IMR-90 (cell line): ENCODE results near the gene OR7G2. TPM values are rescaled to one million over a fixed set of nuclear protein-coding genes. Genes with fewer than 3 reads are reported as not detected.

ENCODE experiments used
- ATAC-seq: fragments of 200-7000 bp; cut with Tn5 transposase; 2 replicates; pipeline ENCODE4 v1.9.1; 2020; ENCODE audit warnings: low read depth, mild to moderate bottlenecking, moderate library complexity
- BruUV-seq: library from RNA; stranded (reverse); fragments of 400-500 nt; replicated peaks from 2 replicates; lab custom pipeline; 2021; lab: Mats Ljungman, UMichigan
- CTCF ChIA-PET: fragments of 300-600 bp; formaldehyde crosslinking; extraction: SDS; loops from one replicate; lab custom pipeline; 2021; ENCODE audit warnings: antibody characterized with exemption; lab: Yijun Ruan, JAX
- POLR2A ChIA-PET: fragments of 300-600 bp; sonication (Branson Sonifier 250); formaldehyde crosslinking; loops from one replicate; lab custom pipeline; 2022; ENCODE audit warnings: antibody characterized with exemption; ENCODE audit not compliant: unreplicated experiment; lab: Charles Lee
- DNase-seq: peaks from one replicate; pipeline ENCODE4 v3.0.0; 2013
- H2AFZ ChIP-seq: replicated peaks from 2 replicates; pipeline ENCODE3; 2013; ENCODE audit warnings: low read length, mild to moderate bottlenecking; ENCODE audit not compliant: poor library complexity
- H2AK5ac ChIP-seq: 2 replicates; pipeline ENCODE4 v1.6.1; 2013; ENCODE audit warnings: low read depth, low read length, inconsistent platforms
- H2AK9ac ChIP-seq: replicated peaks from 2 replicates; pipeline ENCODE3; 2013; ENCODE audit warnings: mild to moderate bottlenecking, low read depth, low read length, moderate library complexity; ENCODE audit not compliant: poor library complexity
- H2BK120ac ChIP-seq: 2 replicates; pipeline ENCODE4 v1.6.1; 2013; ENCODE audit warnings: low read depth, low read length, inconsistent platforms
- H2BK15ac ChIP-seq: 3 replicates; pipeline ENCODE4 v1.6.1; 2013; ENCODE audit warnings: low read depth, low read length, inconsistent platforms
- H2BK20ac ChIP-seq: 2 replicates; pipeline ENCODE4 v1.6.1; 2013; ENCODE audit warnings: low read depth, mild to moderate bottlenecking, inconsistent platforms, low read length, moderate library complexity
- H2BK5ac ChIP-seq: 2 replicates; pipeline ENCODE4 v1.6.1; 2013; ENCODE audit warnings: mild to moderate bottlenecking, low read depth, low read length, inconsistent platforms; ENCODE audit not compliant: poor library complexity, severe bottlenecking
- H3K14ac ChIP-seq: replicated peaks from 2 replicates; pipeline ENCODE4 v1.6.1; 2013; ENCODE audit warnings: low read depth, low read length, inconsistent platforms
- H3K18ac ChIP-seq: 2 replicates; pipeline ENCODE4 v1.6.1; 2013; ENCODE audit warnings: low read depth, low read length, control low read depth
- H3K23ac ChIP-seq: 2 replicates; pipeline ENCODE4 v1.6.1; 2013; ENCODE audit warnings: low read depth, low read length, inconsistent platforms
- H3K27ac ChIP-seq: 2 replicates; pipeline ENCODE4 v1.5.1; 2013; ENCODE audit warnings: mild to moderate bottlenecking, control low read depth, low read length; ENCODE audit not compliant: insufficient read depth
- H3K27me3 ChIP-seq: 2 replicates; pipeline ENCODE4 v1.6.1; 2013; ENCODE audit warnings: low read length; ENCODE audit not compliant: control insufficient read depth, insufficient read depth
- H3K36me3 ChIP-seq: 2 replicates; pipeline ENCODE4 v1.6.1; 2013; ENCODE audit warnings: low read length, mixed read lengths; ENCODE audit not compliant: control insufficient read depth, insufficient read depth
- H3K4ac ChIP-seq: 2 replicates; pipeline ENCODE4 v1.6.1; 2013; ENCODE audit warnings: low read depth, low read length, inconsistent platforms
- H3K4me1 ChIP-seq: 2 replicates; pipeline ENCODE4 v1.6.1; 2013; ENCODE audit warnings: low read length, mixed read lengths; ENCODE audit not compliant: control insufficient read depth, insufficient read depth
- H3K4me2 ChIP-seq: 2 replicates; pipeline ENCODE4 v1.6.1; 2013; ENCODE audit warnings: low read depth, mild to moderate bottlenecking, control low read depth, low read length, moderate library complexity
- H3K4me3 ChIP-seq: 2 replicates; pipeline ENCODE4 v1.5.1; 2013; ENCODE audit warnings: low read depth, mild to moderate bottlenecking, control low read depth, low read length, moderate library complexity; ENCODE audit not compliant: insufficient read depth
- H3K56ac ChIP-seq: 2 replicates; pipeline ENCODE4 v1.6.1; 2013; ENCODE audit warnings: low read length, inconsistent platforms; ENCODE audit not compliant: insufficient read depth; ENCODE audit errors: extremely low read depth
- H3K79me1 ChIP-seq, 2 experiments: 2 replicates each; pipeline ENCODE4 v1.6.1; 2013; ENCODE audit warnings: low read length in 2 of 2, inconsistent platforms in 1 of 2, low read depth in 1 of 2
- H3K9ac ChIP-seq: 2 replicates; pipeline ENCODE4 v1.6.1; 2013; ENCODE audit warnings: low read depth, low read length, control low read depth
- H3K9me1 ChIP-seq: 2 replicates; pipeline ENCODE4 v1.6.1; 2013; ENCODE audit warnings: low read length, inconsistent platforms; ENCODE audit not compliant: insufficient read depth
- H3K9me3 ChIP-seq: 2 replicates; pipeline ENCODE4 v1.6.1; 2013; ENCODE audit warnings: low read length; ENCODE audit not compliant: control insufficient read depth, insufficient read depth
- H4K20me1 ChIP-seq: 2 replicates; pipeline ENCODE4 v1.6.1; 2013; ENCODE audit warnings: low read length, inconsistent platforms; ENCODE audit not compliant: insufficient read depth
- H4K5ac ChIP-seq: 2 replicates; pipeline ENCODE4 v1.6.1; 2013; ENCODE audit warnings: mild to moderate bottlenecking, low read depth, low read length, control low read depth
- H4K8ac ChIP-seq, 2 experiments: 2 replicates each; pipeline ENCODE4 v1.6.1; 2013; ENCODE audit warnings: low read depth in 2 of 2, low read length in 2 of 2, control low read depth in 1 of 2, inconsistent platforms in 1 of 2
- H4K91ac ChIP-seq: 2 replicates; pipeline ENCODE4 v1.6.1; 2013; ENCODE audit warnings: low read depth, low read length, inconsistent platforms; ENCODE audit not compliant: insufficient read depth
- BHLHE40 ChIP-seq: fragments of 150-350 bp; IDR thresholded peaks from 2 replicates; pipeline ENCODE4 v1.6.1; 2016; ENCODE audit warnings: mild to moderate bottlenecking, low read depth, low read length
- FOS ChIP-seq: fragments of 150-350 bp; IDR thresholded peaks from 2 replicates; pipeline ENCODE4 v1.6.1; 2016; ENCODE audit warnings: low read depth, low read length
- MAFK ChIP-seq: IDR thresholded peaks from 2 replicates; pipeline ENCODE4 v1.6.1; 2012; ENCODE audit warnings: low read depth, low read length, improper control_type of control experiment
- MXI1 ChIP-seq: IDR thresholded peaks from 2 replicates; pipeline ENCODE4 v1.6.1; 2012; ENCODE audit warnings: low read depth, mild to moderate bottlenecking, low read length, moderate library complexity, borderline replicate concordance
- RCOR1 ChIP-seq: IDR thresholded peaks from 2 replicates; pipeline ENCODE4 v1.6.1; 2012; ENCODE audit warnings: mild to moderate bottlenecking, low read length, improper control_type of control experiment; ENCODE audit not compliant: insufficient replicate concordance
- RFX5 ChIP-seq: IDR thresholded peaks from 2 replicates; pipeline ENCODE4 v1.8.0; 2012; ENCODE audit warnings: low read depth, mild to moderate bottlenecking, low read length, moderate library complexity
- WGBS, 2 experiments: methylation state at CpG; one replicate each; pipeline versions ENCODE4 v1.1.5 to v1.1.7; 2013; ENCODE audit warnings: missing lambda C conversion rate in 2 of 2; ENCODE audit not compliant: insufficient read length in 1 of 2; ENCODE audit errors: extremely low coverage in 2 of 2; 5-methylcytosine and 5-hydroxymethylcytosine counted together
- dilution Hi-C: fragments of 300-500 bp; cut with HindIII; formaldehyde crosslinking; loops from one replicate; pipeline ENCODE4 v1.14.3; 2018; ENCODE audit warnings: low sequenced_read_pairs; ENCODE audit not compliant: unreplicated experiment
- in situ Hi-C: fragments of 300-500 bp; cut with MboI; formaldehyde crosslinking; loops from 3 replicates; pipeline ENCODE4 v1.14.3; 2019; ENCODE audit warnings: low sequenced_read_pairs, inconsistent platforms, mixed read lengths
- intact Hi-C: fragments of 100-400 bp; cut with micrococcal nuclease; formaldehyde crosslinking; loops from 2 replicates; pipeline ENCODE4 v1.10.0; 2022
- polyA plus RNA-seq, 3 experiments: library from polyadenylated mRNA; depleted of rRNA; stranded (reverse); fragments of >200 nt; gene quantifications; 2 replicates each; pipeline ENCODE4 v1.2.3, GENCODE V29; 2012; ENCODE audit warnings: low replicate concordance in 1 of 3
- total RNA-seq: library from RNA; depleted of rRNA; stranded (reverse); fragments of >200 nt; gene quantifications from 2 replicates; pipeline ENCODE4 v1.2.3, GENCODE V29; 2012
- TF ChIP-seq, protein P1 (sequence below): fragments of 150-350 bp; IDR thresholded peaks from 2 replicates; pipeline ENCODE4 v1.6.1; 2017; ENCODE audit warnings: mild to moderate bottlenecking, antibody characterized with exemption, low read length, low read depth
- TF ChIP-seq, protein P2 (sequence below): conservative IDR thresholded peaks from 2 replicates; pipeline ENCODE4 v1.5.1; 2012; ENCODE audit warnings: mild to moderate bottlenecking, low read depth, low read length, improper control_type of control experiment

OR7G2 gene
- total and polyA plus RNA-seq, 2 of the 4 experiments (the other 2 are of a cell fraction): not detected

DNA sequence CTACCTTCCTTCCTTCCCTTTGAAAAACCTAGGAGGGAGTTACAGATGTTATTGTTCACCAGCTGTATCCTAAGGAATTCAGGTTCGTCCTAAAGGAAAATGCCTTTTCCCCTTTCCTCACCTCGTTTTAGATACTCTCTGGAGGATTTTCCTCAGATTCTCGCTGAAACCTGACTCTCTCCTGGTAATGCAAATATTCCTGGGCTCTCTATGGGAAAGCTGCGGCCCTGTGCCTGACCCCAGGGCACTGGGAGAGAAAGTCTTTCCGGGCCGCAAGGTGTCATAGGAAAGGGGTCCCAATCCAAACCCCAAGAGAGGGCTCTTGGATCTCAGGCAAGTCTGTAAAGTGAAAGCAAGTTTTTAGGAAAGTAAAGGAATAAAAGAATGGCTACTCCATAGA, 33.5 kb downstream of the OR7G2 start:
- H3K9me1 ChIP-seq: no peaks in the 10 kb centered on the region
- dilution Hi-C loops: no loop called here
- no peaks in the 10 kb centered on the region for H4K20me1 ChIP-seq
- no peak overlapping the region for H3K18ac ChIP-seq
- H4K91ac ChIP-seq: no peak overlapping the region
- TF ChIP-seq, protein P1, sequence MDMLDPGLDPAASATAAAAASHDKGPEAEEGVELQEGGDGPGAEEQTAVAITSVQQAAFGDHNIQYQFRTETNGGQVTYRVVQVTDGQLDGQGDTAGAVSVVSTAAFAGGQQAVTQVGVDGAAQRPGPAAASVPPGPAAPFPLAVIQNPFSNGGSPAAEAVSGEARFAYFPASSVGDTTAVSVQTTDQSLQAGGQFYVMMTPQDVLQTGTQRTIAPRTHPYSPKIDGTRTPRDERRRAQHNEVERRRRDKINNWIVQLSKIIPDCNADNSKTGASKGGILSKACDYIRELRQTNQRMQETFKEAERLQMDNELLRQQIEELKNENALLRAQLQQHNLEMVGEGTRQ: no peak
- TF ChIP-seq RCOR1 (no peak), RFX5 (no peak), FOS (no peak), MAFK (no peak), MXI1 (no peak), BHLHE40 (no peak)
- TF ChIP-seq, protein P2, sequence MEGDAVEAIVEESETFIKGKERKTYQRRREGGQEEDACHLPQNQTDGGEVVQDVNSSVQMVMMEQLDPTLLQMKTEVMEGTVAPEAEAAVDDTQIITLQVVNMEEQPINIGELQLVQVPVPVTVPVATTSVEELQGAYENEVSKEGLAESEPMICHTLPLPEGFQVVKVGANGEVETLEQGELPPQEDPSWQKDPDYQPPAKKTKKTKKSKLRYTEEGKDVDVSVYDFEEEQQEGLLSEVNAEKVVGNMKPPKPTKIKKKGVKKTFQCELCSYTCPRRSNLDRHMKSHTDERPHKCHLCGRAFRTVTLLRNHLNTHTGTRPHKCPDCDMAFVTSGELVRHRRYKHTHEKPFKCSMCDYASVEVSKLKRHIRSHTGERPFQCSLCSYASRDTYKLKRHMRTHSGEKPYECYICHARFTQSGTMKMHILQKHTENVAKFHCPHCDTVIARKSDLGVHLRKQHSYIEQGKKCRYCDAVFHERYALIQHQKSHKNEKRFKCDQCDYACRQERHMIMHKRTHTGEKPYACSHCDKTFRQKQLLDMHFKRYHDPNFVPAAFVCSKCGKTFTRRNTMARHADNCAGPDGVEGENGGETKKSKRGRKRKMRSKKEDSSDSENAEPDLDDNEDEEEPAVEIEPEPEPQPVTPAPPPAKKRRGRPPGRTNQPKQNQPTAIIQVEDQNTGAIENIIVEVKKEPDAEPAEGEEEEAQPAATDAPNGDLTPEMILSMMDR: no peak
- no peak overlapping the region for H3K14ac ChIP-seq
- ATAC-seq (no peak), DNase-seq (no peak)
- POLR2A ChIA-PET: no interaction called here
- H2BK5ac ChIP-seq: no peak overlapping the region
- BruUV-seq: no TSS peak
- H3K23ac ChIP-seq: no peak overlapping the region
- no peak overlapping the region for H2BK120ac ChIP-seq
- no peak overlapping the region for H3K4ac ChIP-seq
- H3K56ac ChIP-seq: no peak overlapping the region
- H2AK9ac ChIP-seq: no peak overlapping the region
- H4K5ac ChIP-seq: no peak overlapping the region
- peaks cover 13% of the 10 kb centered on the region; the same call in 1 of the 2 replicates for H3K9me3 ChIP-seq
- in situ Hi-C loops: no loop called here
- no peaks in the 10 kb centered on the region for H3K36me3 ChIP-seq
- no peak overlapping the region for H3K9ac ChIP-seq
- no peak overlapping the region for H2AK5ac ChIP-seq
- no peaks in the 10 kb centered on the region for H3K79me1 ChIP-seq
- H3K4me2 ChIP-seq: no peak overlapping the region
- no peak overlapping the region for H3K27ac ChIP-seq
- intact Hi-C loops: no loop called here
- H2AFZ ChIP-seq: no peak overlapping the region
- no peaks in the 10 kb centered on the region for H3K4me1 ChIP-seq
- no peaks in the 10 kb centered on the region for H3K27me3 ChIP-seq
- H3K4me3 ChIP-seq: no peak overlapping the region
- no CpG with 5 or more reads among the region's 6 CpGs for WGBS, 2 experiments
- no peak overlapping the region for H2BK15ac ChIP-seq
- CTCF ChIA-PET: interaction anchor here (0.5 kb wide), 1 partner anchor 16 kb away, joined by 9 read pairs; no protein-coding TSS in a partner anchor
- H2BK20ac ChIP-seq: no peak overlapping the region
- H4K8ac ChIP-seq: no peak overlapping the region
